ENCODE data around the gene FASN.

GRCh38 chr17:82087961-82088837 lies 9.8 kb downstream of the FASN start:
- TF ChIP-seq CTCF (IDR thresholded peaks at IDR 0.05) (no peak), POLR2A (IDR thresholded peaks at IDR 0.05) (no peak), POLR2AphosphoS5 (IDR thresholded peaks at IDR 0.05) (no peak), EP300 (IDR thresholded peaks at IDR 0.05) (no peak)
